Stimulated activated CD8-positive, alpha-beta memory T cell treated with anti-CD3 and anti-CD28 coated beads, Interleukin-2, amount 100 ng/mL, for 1 hour (primary cell): ENCODE results near the gene PIK3CA.
"Not testable (repeated sequence)": the region's sequence is repeated elsewhere in the genome, so short reads cannot be mapped to it uniquely, and the experiment has no call there.

Experiments used
- DNase-seq, 2 donors: peaks; one replicate each; pipeline ENCODE4 v3.0.0-alpha.2; 2020; ENCODE audit warnings: low read depth in 2 of 2

PIK3CA gene

GRCh38 chr3:179200790-179201189, 52.6 kb downstream of the PIK3CA start:
- no peak for DNase-seq

- DNase-seq = not testable (repeated sequence)
Measured at GRCh38 chr3:179215550-179215949, 67.4 kb downstream of the PIK3CA start.

GRCh38 chr3:179218213-179218612, 70.1 kb downstream of the PIK3CA start:
- not testable (repeated sequence) for DNase-seq

- no peak for DNase-seq
Measured at GRCh38 chr3:179223548-179223947, 75.4 kb downstream of the PIK3CA start.

- no peak for DNase-seq
Measured at GRCh38 chr3:179224584-179224983, 76.4 kb downstream of the PIK3CA start.

- no peak for DNase-seq
Measured at GRCh38 chr3:179227349-179227748, 79.2 kb downstream of the PIK3CA start.

GRCh38 chr3:179229177-179229576, 81.0 kb downstream of the PIK3CA start:
- DNase-seq = no peak

GRCh38 chr3:179233043-179233442, 84.9 kb downstream of the PIK3CA start:
- DNase-seq = no peak

- no peak for DNase-seq
Measured at GRCh38 chr3:179234199-179234598, 86.0 kb downstream of the PIK3CA start.

- DNase-seq = no peak
Measured at GRCh38 chr3:179236669-179237301, 88.6 kb downstream of the PIK3CA start.

GRCh38 chr3:179240299-179240698, 92.1 kb downstream of the PIK3CA start:
- DNase-seq = not testable (repeated sequence)

GRCh38 chr3:179242859-179243258, 94.7 kb downstream of the PIK3CA start:
- DNase-seq = not testable (repeated sequence)

GRCh38 chr3:179244878-179245277, 96.7 kb downstream of the PIK3CA start:
- DNase-seq = no peak

GRCh38 chr3:179247289-179248015, 99.3 kb downstream of the PIK3CA start:
- DNase-seq = no peak

- no peak for DNase-seq
Measured at GRCh38 chr3:179250803-179251476, 102.8 kb downstream of the PIK3CA start, which contains the start of gene KCNMB3. Gene KCNMB3 (minus strand): TSS chr3:179251114. CDS start chr3:179250990, 124 bp downstream.

GRCh38 chr3:179256813-179257212, 108.7 kb downstream of the PIK3CA start:
- no peak for DNase-seq

GRCh38 chr3:179257742-179258141, 109.6 kb downstream of the PIK3CA start:
- not testable (repeated sequence) for DNase-seq

GRCh38 chr3:179258820-179259219, 110.7 kb downstream of the PIK3CA start:
- DNase-seq = no peak

- DNase-seq = not testable (repeated sequence)
Measured at GRCh38 chr3:179259959-179260756, 112.0 kb downstream of the PIK3CA start.

GRCh38 chr3:179260949-179261765, 113.0 kb downstream of the PIK3CA start:
- DNase-seq = peak; percentile 33 to 49

GRCh38 chr3:179263134-179263533, 115.0 kb downstream of the PIK3CA start:
- DNase-seq = no peak
